ENCODE data around the gene TAS2R1. TPM values are rescaled to one million over a fixed set of nuclear protein-coding genes. Genes with fewer than 3 reads are reported as not detected.

Gene TAS2R1
- total RNA-seq, 3 donors from 2014 or later (not counting 1 experiment from before 2014, with no cell fraction given): not detected

GRCh38 chr5:9661316-9662015 lies 31.3 kb upstream of the TAS2R1 start:
- no peak overlapping the region for H3K27ac ChIP-seq (ENCODE audit: low read length)
- Mint-ChIP-seq H3K27me3 (ENCODE audit: low read depth in 2 of 2) (no peaks in the 10 kb centered on the region), H3K9me3 (peaks cover 7 to 10% of the 10 kb centered on the region in 2 donors), H3K4me1 (no peaks in the 10 kb centered on the region), H3K36me3 (peaks cover 7% of the 10 kb centered on the region), H3K4me3 (no peak overlapping the region), H3K27ac (no peak overlapping the region)
- intact Hi-C loops (cut with micrococcal nuclease): no loop called here
- no peak for TF ChIP-seq CTCF (IDR thresholded peaks at IDR 0.05)
- 80% methylated on average over 4 of the region's 6 CpGs for WGBS (ENCODE audit: insufficient coverage)
- peaks cover 3% of the 10 kb centered on the region for H3K9me3 ChIP-seq (ENCODE audit: control insufficient read depth, insufficient read depth, low read length)
- H3K4me1 ChIP-seq (ENCODE audit: control insufficient read depth, insufficient read depth, low read length): no peaks in the 10 kb centered on the region
- peak in 1 of 3 donors; percentile 31 for ATAC-seq
- H3K4me3 ChIP-seq (ENCODE audit: low read length): no peak overlapping the region
- DNase-seq: no peak
- H3K27me3 ChIP-seq (ENCODE audit: control insufficient read depth, insufficient read depth, low read length): no peaks in the 10 kb centered on the region
- no peaks in the 10 kb centered on the region for H3K36me3 ChIP-seq (ENCODE audit: control insufficient read depth, insufficient read depth, low read length)

GRCh38 chr5:9658706-9659105 lies 28.6 kb upstream of the TAS2R1 start:
- H3K4me3 Mint-ChIP-seq: no peak overlapping the region
- WGBS (ENCODE audit: insufficient coverage): 66% methylated on average over 2 of the region's 2 CpGs
- DNase-seq: no peak
- no peaks in the 10 kb centered on the region for H3K27me3 ChIP-seq (ENCODE audit: control insufficient read depth, insufficient read depth, low read length)
- H3K9me3 ChIP-seq (ENCODE audit: control insufficient read depth, insufficient read depth, low read length): no peaks in the 10 kb centered on the region
- no peaks in the 10 kb centered on the region for H3K36me3 Mint-ChIP-seq
- intact Hi-C loops (cut with micrococcal nuclease): no loop called here
- no peaks in the 10 kb centered on the region for H3K4me1 Mint-ChIP-seq
- H3K27me3 Mint-ChIP-seq (ENCODE audit: low read depth in 2 of 2): no peaks in the 10 kb centered on the region
- no peak overlapping the region for H3K27ac ChIP-seq (ENCODE audit: low read length)
- H3K36me3 ChIP-seq (ENCODE audit: control insufficient read depth, insufficient read depth, low read length): no peaks in the 10 kb centered on the region
- no peak overlapping the region for H3K4me3 ChIP-seq (ENCODE audit: low read length)
- TF ChIP-seq CTCF (IDR thresholded peaks at IDR 0.05): no peak
- H3K4me1 ChIP-seq (ENCODE audit: control insufficient read depth, insufficient read depth, low read length): no peaks in the 10 kb centered on the region
- peaks cover 3 to 4% of the 10 kb centered on the region in 2 donors for H3K9me3 Mint-ChIP-seq
- H3K27ac Mint-ChIP-seq: no peak overlapping the region
- ATAC-seq: no peak

GRCh38 chr5:9657819-9658218 lies 27.7 kb upstream of the TAS2R1 start:
- WGBS (ENCODE audit: insufficient coverage): 89% methylated on average over 1 of the region's 1 CpG
- no peak overlapping the region for H3K4me3 ChIP-seq (ENCODE audit: low read length)

More at GRCh38 chr5:9657819-9658218, 27.7 kb upstream of the TAS2R1 start:
- H3K36me3 ChIP-seq (ENCODE audit: control insufficient read depth, insufficient read depth, low read length): no peaks in the 10 kb centered on the region
- no peaks in the 10 kb centered on the region for H3K9me3 ChIP-seq (ENCODE audit: control insufficient read depth, insufficient read depth, low read length)
- Mint-ChIP-seq H3K27ac (no peak overlapping the region), H3K4me3 (no peak overlapping the region), H3K4me1 (no peaks in the 10 kb centered on the region), H3K9me3 (peaks cover 4 to 7% of the 10 kb centered on the region in 2 donors), H3K36me3 (no peaks in the 10 kb centered on the region), H3K27me3 (ENCODE audit: low read depth in 2 of 2) (no peaks in the 10 kb centered on the region)
- H3K27me3 ChIP-seq (ENCODE audit: control insufficient read depth, insufficient read depth, low read length): no peaks in the 10 kb centered on the region
- H3K4me1 ChIP-seq (ENCODE audit: control insufficient read depth, insufficient read depth, low read length): no peaks in the 10 kb centered on the region
- DNase-seq (no peak), ATAC-seq (no peak)
- TF ChIP-seq CTCF (IDR thresholded peaks at IDR 0.05): no peak
- intact Hi-C loops (cut with micrococcal nuclease): no loop called here
- no peak overlapping the region for H3K27ac ChIP-seq (ENCODE audit: low read length)

Data from natural killer cell (primary cell).